HG02642 (cell line): ENCODE data around the gene EMILIN2.

ENCODE experiments used
- ATAC-seq: cut with Tn5 transposase; IDR thresholded peaks from one replicate; pipeline ENCODE4 v1.9.1; 2021; ENCODE audit warnings: mild to moderate bottlenecking; ENCODE audit not compliant: unreplicated experiment, poor library complexity

Gene EMILIN2

GRCh38 chr18:2871111-2871720, 24.4 kb downstream of the EMILIN2 start:
- no peak for ATAC-seq

GRCh38 chr18:2872095-2872494, 25.3 kb downstream of the EMILIN2 start:
- no peak for ATAC-seq

GRCh38 chr18:2874765-2875164, 28.0 kb downstream of the EMILIN2 start:
- no peak for ATAC-seq

- no peak for ATAC-seq
Observed at GRCh38 chr18:2878656-2879330, 32.0 kb downstream of the EMILIN2 start.

GRCh38 chr18:2879889-2880288, 33.1 kb downstream of the EMILIN2 start:
- ATAC-seq = no peak

GRCh38 chr18:2880473-2880872, 33.7 kb downstream of the EMILIN2 start:
- no peak for ATAC-seq

GRCh38 chr18:2881088-2881839, 34.5 kb downstream of the EMILIN2 start:
- ATAC-seq = no peak

DNA sequence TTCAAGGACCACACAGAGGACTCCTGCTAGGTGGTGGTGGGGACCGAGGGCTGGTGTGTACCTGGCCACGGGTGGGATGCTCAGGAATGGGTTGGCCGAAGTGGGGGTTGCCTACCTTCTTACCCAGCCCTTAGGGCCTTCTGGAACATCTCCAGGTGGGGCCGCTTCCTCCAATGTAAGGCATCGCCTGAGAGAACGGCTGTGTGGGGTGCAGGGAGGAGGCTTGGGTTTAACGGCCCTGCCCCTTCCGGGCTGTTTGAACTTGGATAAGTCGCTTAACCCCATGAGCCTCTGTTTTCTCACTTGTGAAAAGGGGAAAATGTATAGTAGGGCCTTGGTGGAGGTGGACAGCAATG, 35.0 kb downstream of the EMILIN2 start:
- ATAC-seq = no peak

GRCh38 chr18:2882201-2882600, 35.4 kb downstream of the EMILIN2 start:
- ATAC-seq = no peak

GRCh38 chr18:2883076-2883735, 36.4 kb downstream of the EMILIN2 start:
- no peak for ATAC-seq

- no peak for ATAC-seq
Observed at GRCh38 chr18:2884706-2885285, 38.0 kb downstream of the EMILIN2 start.

GRCh38 chr18:2887470-2887869, 40.7 kb downstream of the EMILIN2 start:
- ATAC-seq = no peak

GRCh38 chr18:2889761-2890192, 43.0 kb downstream of the EMILIN2 start:
- ATAC-seq = no peak

DNA sequence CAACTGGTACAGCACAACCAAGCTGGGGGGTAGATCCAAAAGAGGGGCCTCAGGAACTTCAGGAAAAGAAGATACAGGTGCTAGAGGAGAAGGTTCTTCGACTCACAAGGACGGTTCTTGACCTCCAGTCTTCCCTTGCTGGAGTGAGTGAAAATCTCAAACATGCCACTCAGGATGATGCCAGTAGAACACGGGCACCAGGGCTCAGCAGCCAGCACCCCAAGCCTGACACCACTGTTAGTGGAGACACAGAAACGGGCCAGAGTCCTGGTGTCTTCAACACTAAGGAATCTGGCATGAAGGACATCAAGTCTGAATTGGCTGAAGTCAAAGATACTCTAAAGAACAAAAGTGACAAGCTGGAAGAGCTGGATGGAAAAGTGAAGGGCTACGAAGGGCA, 43.8 kb downstream of the EMILIN2 start:
- ATAC-seq = no peak

GRCh38 chr18:2891526-2892431, 45.0 kb downstream of the EMILIN2 start:
- no peak for ATAC-seq

DNA sequence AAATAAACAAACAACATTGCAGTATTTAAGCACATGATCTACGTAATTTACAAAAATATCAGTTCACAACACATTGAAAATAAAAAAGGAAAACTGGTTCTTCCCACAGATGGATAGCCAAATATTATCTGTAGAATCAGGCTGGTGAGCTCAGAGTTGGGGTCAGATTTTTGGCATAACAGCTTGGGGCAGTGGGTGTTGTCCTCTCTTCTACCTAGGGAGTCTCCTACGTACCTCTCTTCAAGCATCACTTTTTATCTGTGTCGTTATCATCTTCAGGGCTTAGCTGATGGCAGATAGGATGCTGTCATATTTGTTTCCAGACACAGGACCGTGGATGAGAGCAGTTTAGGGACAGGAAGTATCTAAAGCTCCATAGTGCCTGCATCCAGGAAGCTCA, 46.2 kb downstream of the EMILIN2 start:
- ATAC-seq = no peak

GRCh38 chr18:2893676-2894075, 46.9 kb downstream of the EMILIN2 start:
- ATAC-seq = no peak

- no peak for ATAC-seq
Observed at GRCh38 chr18:2894131-2894840, 47.5 kb downstream of the EMILIN2 start.

- ATAC-seq = no peak
Observed at GRCh38 chr18:2894841-2895370, 48.1 kb downstream of the EMILIN2 start.
